Measurements from ENCODE around the gene HDAC4.
A peak's percentile ranks its signal among the peaks of the same experiment; 100 is the strongest.

The HDAC4 gene

DNA sequence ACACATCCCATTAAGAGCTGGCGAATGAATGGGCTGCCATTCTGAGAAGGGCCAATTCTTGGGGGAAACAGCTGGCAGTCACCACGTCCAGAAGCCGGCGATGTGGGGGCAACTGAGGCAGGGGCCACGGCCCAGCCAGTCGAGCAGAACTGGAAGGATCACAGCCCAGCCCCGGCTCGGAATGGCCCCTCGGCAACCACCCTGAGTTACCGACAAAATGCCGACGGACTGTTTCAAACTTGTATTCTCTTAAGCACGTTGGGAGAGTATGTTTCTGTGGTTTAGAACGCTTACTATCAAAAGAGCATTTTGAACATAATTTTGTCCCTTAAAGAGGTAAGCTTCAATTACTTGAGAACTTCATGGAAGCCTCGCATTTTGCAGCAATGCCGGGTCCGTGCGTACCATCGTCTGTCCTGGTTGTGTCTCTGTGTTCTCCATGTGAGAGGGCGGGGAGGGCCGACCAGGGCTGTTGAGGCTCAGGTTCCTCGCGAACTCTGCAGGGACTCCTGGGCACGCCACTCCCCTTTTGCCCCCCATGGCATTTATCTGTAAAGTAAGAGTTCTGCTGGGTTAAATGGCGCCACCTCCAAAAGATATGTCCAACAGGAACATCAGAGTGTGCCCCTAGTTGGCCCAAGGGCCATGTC lies 397.1 kb downstream of the HDAC4 start:
- H3K4me3 ChIP-seq, result peak overlapping the region; percentile 47
- no peak for DNase-seq (ENCODE audit: low spot score)
- TF ChIP-seq, protein P1, sequence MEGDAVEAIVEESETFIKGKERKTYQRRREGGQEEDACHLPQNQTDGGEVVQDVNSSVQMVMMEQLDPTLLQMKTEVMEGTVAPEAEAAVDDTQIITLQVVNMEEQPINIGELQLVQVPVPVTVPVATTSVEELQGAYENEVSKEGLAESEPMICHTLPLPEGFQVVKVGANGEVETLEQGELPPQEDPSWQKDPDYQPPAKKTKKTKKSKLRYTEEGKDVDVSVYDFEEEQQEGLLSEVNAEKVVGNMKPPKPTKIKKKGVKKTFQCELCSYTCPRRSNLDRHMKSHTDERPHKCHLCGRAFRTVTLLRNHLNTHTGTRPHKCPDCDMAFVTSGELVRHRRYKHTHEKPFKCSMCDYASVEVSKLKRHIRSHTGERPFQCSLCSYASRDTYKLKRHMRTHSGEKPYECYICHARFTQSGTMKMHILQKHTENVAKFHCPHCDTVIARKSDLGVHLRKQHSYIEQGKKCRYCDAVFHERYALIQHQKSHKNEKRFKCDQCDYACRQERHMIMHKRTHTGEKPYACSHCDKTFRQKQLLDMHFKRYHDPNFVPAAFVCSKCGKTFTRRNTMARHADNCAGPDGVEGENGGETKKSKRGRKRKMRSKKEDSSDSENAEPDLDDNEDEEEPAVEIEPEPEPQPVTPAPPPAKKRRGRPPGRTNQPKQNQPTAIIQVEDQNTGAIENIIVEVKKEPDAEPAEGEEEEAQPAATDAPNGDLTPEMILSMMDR (IDR thresholded peaks at IDR 0.05), result no peak

GRCh38 chr2:239002954-239003623 lies 397.7 kb downstream of the HDAC4 start:
- no peak for DNase-seq (ENCODE audit: low spot score)
- TF ChIP-seq, protein P1 (IDR thresholded peaks at IDR 0.05), result no peak
- Histone ChIP-seq H3K27ac (peak overlapping the region; percentile 10 to 67), H3K4me3 (peak overlapping the region; percentile 47)

More for the DNA sequence above, 397.1 kb downstream of the HDAC4 start:
- H3K27ac ChIP-seq, result peak overlapping the region in 1 of 2 donors; percentile 67

DNA sequence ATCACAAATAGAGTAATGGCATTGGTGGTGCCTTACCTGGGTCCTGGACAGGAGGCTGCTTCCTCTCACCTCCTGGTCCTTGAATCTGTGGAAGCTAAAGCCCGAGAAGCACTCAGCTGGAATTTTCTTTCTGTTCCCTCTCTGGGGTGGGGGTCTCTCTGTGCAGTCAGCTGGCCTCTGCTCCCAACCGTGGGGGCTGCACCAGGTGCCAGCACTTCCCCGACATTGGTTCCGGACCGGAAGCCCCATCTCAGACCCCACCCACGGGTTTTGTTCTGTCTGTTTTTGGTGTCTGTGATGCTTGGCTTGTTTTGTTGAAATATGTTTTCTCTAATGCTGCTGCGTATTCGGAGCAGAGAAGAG lies 398.2 kb downstream of the HDAC4 start:
- peak; percentile 55 for DNase-seq (ENCODE audit: low spot score)
- Histone ChIP-seq H3K4me3 (peak overlapping the region; percentile 47), H3K27ac (peak overlapping the region in 1 of 2 donors; percentile 67)
- TF ChIP-seq, protein P1 (IDR thresholded peaks at IDR 0.05), result no peak

- DNase-seq (ENCODE audit: low spot score), result no peak
- Histone ChIP-seq H3K27ac (no peak overlapping the region), H3K4me3 (no peak overlapping the region)
- TF ChIP-seq, protein P1 (IDR thresholded peaks at IDR 0.05), result no peak
These were observed 399.0 kb downstream of the HDAC4 start for GRCh38 chr2:239001794-239002193.

DNA sequence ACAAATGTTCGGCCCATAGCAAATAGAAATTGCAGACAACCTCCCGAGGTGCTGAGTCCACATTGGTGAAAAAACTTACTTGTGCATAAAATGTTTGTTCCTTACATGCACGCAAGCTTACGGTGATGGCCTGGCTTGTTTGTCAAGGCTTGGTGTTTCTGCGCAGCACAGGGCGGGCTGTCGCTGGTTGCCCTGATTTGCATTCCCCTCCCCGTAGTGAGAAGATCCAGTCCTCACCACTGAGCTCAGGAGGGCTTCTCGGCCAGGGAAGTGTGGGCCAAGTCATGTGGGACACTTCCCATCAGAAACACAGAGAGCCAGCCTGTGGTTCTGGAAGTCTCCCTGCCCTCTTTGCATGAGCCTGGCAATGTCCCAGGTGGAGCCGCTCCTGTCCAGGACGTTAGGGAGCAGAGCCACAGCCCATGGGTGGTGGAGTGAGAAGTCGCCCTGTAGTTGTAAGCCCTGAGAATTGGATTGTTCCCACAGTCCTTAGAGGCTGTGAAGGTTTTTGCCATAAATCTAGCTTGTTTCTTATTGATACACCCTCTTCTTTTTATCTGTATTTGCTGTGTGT lies 400.2 kb downstream of the HDAC4 start:
- TF ChIP-seq, protein P1 (IDR thresholded peaks at IDR 0.05), result no peak
- Histone ChIP-seq H3K27ac (no peak overlapping the region), H3K4me3 (no peak overlapping the region)
- no peak for DNase-seq (ENCODE audit: low spot score)

- TF ChIP-seq, protein P1 (IDR thresholded peaks at IDR 0.05), result no peak
- H3K4me3 ChIP-seq, result no peak overlapping the region
- DNase-seq (ENCODE audit: low spot score), result no peak
- H3K27ac ChIP-seq, result no peak overlapping the region
These were observed 400.7 kb downstream of the HDAC4 start for GRCh38 chr2:239000089-239000488.

Data from coronary artery (tissue), 2 donors.